AG08396 (cell line): ENCODE results near the gene CDH23.
A peak's percentile ranks its signal among the peaks of the same experiment; 100 is the strongest.

Experiments
- DNase-seq: peaks from one replicate; pipeline ENCODE4 v3.0.0; 2012; ENCODE audit warnings: low spot score, mixed read lengths

The CDH23 gene

DNA sequence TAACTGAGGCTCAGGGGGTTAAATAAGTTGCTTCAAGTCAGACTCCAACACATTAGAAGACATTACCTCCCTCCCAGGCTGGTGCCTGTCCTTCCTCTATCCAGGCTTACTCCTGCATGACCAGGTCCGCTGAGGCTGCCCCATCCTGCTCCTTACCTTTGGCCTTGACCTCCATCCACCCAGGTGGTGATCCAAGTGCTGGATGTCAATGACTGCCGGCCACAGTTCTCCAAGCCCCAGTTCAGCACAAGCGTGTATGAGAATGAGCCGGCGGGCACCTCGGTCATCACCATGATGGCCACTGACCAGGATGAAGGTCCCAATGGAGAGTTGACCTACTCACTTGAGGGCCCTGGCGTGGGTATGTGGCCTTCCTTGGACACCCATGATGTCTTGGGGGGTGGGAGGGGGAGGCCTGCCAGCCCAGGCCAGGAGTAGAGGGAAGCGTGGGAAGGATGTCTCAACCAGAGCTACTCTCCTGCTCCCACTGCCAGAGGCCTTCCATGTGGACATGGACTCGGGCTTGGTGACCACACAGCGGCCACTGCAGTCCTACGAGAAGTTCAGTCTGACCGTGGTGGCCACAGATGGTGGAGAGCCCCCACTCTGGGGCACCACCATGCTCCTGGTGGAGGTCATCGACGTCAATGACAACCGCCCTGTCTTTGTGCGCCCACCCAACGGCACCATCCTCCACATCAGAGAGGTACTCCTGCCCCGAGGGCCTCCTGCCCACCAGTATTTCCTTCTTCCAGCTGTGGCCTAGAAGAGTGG lies 406.2 kb downstream of the CDH23 start:
- no peak for DNase-seq

- no peak for DNase-seq
Observed at GRCh38 chr10:71804077-71804476, 407.4 kb downstream of the CDH23 start.

DNA sequence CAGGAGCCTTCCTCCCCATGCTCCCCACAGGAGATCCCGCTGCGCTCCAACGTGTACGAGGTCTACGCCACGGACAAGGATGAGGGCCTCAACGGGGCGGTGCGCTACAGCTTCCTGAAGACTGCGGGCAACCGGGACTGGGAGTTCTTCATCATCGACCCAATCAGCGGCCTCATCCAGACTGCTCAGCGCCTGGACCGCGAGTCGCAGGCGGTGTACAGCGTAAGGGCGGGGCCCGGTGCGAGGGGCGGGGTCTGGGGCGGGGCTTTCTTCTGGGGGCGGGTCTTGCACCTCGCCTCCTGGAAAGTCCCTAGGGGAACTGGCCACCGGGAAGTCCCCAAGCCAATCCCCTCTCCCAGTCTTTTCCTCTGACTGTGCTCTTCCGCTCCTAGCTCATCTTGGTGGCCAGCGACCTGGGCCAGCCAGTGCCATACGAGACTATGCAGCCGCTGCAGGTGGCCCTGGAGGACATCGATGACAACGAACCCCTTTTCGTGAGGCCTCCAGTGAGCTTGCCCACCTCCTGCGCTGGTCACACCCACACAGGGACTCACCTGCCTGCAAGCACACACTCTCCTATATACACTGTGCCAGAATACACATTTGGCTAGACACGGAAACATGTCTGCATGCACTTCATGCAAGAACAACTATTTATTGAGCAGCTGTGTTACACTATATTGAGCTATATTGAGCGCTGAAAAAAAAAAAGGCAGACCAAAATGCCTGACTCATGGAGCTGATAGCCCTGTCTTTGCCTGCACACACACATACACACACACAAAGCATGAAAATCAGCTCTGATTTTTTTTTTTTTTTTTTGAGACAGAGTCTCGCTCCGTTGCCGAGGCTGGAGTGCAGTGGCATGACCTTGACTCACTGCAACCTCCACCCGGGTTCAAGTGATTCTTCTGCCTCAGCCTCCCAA lies 409.3 kb downstream of the CDH23 start:
- DNase-seq, result no peak

- DNase-seq, result no peak
Observed at GRCh38 chr10:71806704-71807556, 410.2 kb downstream of the CDH23 start.

DNA sequence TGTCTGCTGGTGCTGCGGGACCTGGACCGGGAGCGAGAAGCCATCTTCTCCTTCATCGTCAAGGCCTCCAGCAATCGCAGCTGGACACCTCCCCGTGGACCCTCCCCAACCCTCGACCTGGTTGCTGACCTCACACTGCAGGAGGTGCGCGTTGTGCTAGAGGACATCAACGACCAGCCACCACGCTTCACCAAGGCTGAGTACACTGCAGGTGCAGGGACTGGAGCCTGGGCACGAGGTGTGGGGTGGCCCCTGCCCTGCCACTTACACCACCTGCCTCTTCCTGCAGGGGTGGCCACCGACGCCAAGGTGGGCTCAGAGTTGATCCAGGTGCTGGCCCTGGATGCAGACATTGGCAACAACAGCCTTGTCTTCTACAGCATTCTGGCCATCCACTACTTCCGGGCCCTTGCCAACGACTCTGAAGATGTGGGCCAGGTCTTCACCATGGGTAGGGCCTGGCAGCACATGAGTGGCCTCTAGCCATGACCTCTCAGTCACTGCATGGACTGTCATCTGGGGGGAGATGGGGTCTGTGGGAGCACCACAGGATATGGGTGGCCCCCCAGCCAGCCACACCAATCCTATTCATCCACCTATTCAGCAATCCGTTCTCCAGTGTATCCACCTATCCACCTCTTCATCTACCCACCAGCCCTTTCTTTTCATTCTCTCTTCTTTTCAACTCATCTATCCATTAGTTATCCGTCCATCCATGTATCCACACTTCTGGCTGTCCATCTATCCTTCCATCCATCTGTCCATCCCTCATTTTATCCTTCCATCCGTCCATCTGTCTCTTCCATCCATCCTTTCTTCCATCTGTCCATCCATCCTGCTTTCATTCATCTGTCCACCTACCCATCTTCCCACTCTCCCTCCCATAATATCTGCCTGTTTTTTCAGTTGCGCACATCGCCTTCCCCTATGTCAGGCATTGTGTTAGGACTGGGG lies 411.1 kb downstream of the CDH23 start:
- DNase-seq, result no peak

DNA sequence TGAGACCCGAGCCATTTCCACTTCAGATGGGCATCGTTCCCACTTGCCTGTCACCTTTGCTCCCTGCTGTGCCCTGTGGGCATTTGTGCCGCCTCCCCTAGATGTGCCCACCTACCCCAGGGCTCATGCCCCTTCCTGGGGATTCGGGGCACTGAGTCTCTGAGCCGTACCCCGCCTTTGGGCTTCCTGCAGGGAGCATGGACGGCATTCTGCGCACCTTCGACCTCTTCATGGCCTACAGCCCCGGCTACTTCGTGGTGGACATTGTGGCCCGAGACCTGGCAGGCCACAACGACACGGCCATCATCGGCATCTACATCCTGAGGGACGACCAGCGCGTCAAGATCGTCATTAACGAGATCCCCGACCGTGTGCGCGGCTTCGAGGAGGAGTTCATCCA lies 412.9 kb downstream of the CDH23 start:
- no peak for DNase-seq

GRCh38 chr10:71810048-71810750 lies 413.5 kb downstream of the CDH23 start:
- no peak for DNase-seq

GRCh38 chr10:71811351-71811750 lies 414.6 kb downstream of the CDH23 start:
- no peak for DNase-seq

DNA sequence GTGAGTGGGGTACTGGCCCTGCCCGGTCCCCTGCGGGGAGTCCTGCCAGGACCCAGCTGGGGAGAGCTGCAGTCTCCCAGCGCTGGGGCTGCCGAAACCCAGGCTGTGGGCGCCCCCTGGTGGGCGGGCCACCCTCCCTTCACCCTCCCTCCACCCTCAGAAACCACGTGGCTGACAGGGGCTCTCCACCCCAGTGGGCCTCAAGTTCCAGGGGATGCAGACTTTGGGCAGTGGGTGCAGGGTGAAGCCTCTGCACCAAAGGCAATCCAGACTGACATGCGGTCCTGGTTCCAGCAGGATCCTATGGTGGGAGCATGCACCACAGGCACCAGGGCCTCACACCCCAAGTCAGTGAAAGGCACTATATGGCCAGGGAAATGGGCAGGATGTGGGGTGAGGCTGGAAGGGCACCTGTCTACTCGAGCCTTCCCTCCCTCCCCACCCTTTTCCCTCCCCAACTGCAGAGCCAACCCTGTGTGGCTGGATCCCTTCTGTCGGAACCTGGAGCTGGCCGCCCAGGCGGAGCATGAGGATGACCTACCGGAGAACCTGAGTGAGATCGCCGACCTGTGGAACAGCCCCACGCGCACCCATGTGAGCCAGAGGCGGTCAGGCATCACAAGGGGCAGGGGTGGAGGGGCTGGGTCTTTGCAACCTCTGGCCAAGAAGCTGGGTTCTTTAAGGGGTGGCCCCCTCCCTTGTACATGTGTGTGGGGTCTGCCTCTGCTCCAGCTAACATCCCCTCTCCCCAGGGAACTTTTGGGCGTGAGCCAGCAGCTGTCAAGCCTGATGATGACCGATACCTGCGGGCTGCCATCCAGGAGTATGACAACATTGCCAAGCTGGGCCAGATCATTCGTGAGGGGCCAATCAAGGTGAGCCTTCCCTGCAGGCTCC lies 415.5 kb downstream of the CDH23 start:
- peak; percentile 88 for DNase-seq

DNA sequence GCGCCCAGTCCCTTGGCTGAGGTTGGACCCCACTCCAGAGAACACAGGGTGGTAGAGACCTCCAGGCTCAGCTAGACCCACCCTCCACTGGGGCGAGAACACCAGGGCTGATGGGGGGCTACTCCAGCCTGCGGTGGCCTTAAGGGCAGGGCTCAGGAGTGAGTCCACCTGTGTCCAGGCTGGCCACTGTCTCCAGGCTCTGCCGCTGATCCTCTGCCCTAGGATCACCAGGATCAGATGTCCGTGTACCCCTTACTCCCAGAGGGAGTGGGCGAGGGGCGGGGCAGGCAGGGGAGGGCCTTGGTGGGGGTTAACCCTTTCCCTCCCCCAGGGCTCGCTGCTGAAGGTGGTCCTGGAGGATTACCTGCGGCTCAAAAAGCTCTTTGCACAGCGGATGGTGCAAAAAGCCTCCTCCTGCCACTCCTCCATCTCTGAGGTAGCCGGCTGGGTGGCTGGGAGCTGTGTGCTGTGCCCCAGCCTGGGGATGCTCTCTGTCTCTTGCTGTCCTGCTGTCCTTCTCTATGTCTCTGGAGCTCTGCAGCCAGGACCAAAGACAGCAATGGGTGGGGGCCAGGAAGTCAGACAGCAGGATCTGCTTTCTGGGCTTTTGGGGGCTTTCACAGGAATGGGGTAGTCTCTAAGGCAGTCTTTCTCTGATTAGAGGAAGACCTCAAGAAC lies 416.3 kb downstream of the CDH23 start:
- no peak for DNase-seq

GRCh38 chr10:71814922-71815411 lies 418.2 kb downstream of the CDH23 start:
- DNase-seq, result no peak

GRCh38 chr10:71815515-71816130 lies 418.9 kb downstream of the CDH23 start:
- DNase-seq, result no peak

GRCh38 chr10:71816421-71816851 lies 419.7 kb downstream of the CDH23 start:
- DNase-seq, result no peak

DNA sequence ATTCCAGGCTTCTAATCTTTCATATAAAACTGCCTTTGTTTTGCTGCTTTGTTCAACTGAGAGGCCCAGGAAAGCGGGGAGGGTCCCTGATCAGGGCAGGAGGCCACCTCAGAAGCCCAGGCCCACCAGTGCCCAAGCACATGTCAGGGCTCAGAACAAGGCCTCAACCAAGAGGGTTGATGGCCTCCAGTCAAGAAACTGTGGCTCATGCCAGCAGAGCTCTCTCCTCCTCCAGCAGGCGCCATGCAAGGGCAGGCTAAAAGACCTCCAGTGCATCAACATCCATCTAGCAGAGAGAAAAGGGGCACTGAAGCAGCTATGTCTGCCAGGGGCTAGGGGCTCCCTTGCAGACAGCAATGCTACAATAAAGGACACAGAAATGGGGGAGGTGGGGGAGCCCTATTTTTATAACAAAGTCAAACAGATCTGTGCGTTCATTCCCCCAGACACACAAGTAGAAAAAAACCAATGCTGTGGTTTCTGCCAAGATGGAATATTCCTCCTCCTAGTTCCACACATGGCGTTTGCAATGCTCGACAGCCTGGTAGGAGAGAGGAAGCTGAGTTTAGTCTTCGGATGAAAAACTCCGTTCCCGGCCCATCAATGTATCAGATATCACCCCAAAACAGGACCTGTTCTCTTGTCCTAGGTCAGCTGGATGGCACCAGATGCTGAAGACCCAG lies 420.4 kb downstream of the CDH23 start:
- DNase-seq, result no peak

GRCh38 chr10:71817831-71818655 lies 421.3 kb downstream of the CDH23 start:
- no peak for DNase-seq

DNA sequence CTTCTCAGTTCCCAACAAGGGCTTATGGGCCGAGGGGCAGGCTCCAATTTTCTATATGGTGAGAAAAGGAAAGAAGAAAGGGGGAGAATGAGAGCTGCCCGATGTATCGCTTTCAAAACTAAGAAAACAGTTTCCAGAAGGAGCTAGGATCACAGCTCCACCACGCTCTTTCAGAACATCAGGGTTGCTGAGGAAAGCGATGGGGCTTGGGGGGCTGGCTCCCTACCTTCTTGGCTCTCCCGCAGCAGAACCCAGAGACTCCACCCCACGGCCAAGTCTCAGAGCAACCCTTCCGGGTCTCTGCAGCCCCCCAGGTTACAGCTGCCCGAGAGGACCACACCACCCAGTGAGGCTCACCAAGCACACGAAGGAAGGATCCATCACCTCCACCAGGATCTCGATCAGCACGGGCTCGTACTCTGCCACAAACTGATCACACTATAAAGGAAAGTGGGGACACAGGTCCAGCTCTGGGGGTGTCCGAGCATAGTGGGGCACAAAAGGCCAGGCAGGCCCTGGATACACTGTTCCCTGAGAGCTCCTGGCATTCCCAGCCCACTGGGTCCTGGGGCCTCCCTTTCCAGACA lies 422.0 kb downstream of the CDH23 start:
- DNase-seq, result no peak
